Measurements from ENCODE around the gene RTN3. TPM values are rescaled to one million over a fixed set of nuclear protein-coding genes. Genes with fewer than 3 reads are reported as not detected.

Gene RTN3
- total RNA-seq, 2 donors from 2014 or later = 128 to 160 TPM

DNA sequence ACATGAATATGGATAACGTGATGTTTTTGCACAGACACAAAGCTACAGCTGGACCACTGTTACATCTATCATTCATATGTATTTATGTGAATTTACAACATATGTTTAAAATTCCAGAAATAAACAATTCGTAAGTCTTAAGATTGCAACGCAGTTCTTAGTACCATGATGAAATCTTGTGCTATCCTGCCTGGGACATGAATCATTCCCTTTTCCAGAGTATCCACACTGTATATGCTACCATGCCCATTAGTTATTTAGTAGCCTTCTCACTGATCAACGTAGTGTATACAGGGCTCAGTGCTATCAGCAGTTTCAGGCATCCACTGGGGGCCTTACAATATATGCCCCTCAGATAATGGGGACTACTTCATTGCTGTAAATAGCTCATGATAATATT is 14.4 kb upstream of the RTN3 start:
- no peaks in the 10 kb centered on the region for H3K9me3 ChIP-seq (ENCODE audit: control insufficient read depth, low read length)
- TF ChIP-seq, protein P1, sequence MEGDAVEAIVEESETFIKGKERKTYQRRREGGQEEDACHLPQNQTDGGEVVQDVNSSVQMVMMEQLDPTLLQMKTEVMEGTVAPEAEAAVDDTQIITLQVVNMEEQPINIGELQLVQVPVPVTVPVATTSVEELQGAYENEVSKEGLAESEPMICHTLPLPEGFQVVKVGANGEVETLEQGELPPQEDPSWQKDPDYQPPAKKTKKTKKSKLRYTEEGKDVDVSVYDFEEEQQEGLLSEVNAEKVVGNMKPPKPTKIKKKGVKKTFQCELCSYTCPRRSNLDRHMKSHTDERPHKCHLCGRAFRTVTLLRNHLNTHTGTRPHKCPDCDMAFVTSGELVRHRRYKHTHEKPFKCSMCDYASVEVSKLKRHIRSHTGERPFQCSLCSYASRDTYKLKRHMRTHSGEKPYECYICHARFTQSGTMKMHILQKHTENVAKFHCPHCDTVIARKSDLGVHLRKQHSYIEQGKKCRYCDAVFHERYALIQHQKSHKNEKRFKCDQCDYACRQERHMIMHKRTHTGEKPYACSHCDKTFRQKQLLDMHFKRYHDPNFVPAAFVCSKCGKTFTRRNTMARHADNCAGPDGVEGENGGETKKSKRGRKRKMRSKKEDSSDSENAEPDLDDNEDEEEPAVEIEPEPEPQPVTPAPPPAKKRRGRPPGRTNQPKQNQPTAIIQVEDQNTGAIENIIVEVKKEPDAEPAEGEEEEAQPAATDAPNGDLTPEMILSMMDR (conservative IDR thresholded peaks at IDR 0.05) = no peak
- WGBS, 2 experiments (ENCODE audit: insufficient coverage in 1 of 2, insufficient read length in 1 of 2) = 90 to 91% methylated on average over 2 to 4 of the region's 4 CpGs
- Mint-ChIP-seq H3K4me3 (no peak overlapping the region), H3K36me3 (ENCODE audit: low read depth) (peaks cover 6% of the 10 kb centered on the region), H3K27ac (no peak overlapping the region), H3K27me3 (ENCODE audit: insufficient read depth) (no peaks in the 10 kb centered on the region), H3K9me3 (no peaks in the 10 kb centered on the region), H3K4me1 (peaks cover 7% of the 10 kb centered on the region)
- peak; percentile 5 for DNase-seq
- H3K27me3 ChIP-seq (ENCODE audit: control insufficient read depth, insufficient read depth, low read length, poor library complexity, severe bottlenecking) = no peaks in the 10 kb centered on the region
- H3K4me3 ChIP-seq (ENCODE audit: low read length) = no peak overlapping the region
- no peak overlapping the region for H3K27ac ChIP-seq (ENCODE audit: low read depth, low read length)
- no peaks in the 10 kb centered on the region for H3K4me1 ChIP-seq (ENCODE audit: control insufficient read depth, insufficient read depth, low read length)
- H3K9ac ChIP-seq (ENCODE audit: extremely low read depth, low read length, poor library complexity, severe bottlenecking) = no peak overlapping the region
- peaks cover 11% of the 10 kb centered on the region for H3K36me3 ChIP-seq (ENCODE audit: control insufficient read depth, insufficient read depth, low read length)

DNA sequence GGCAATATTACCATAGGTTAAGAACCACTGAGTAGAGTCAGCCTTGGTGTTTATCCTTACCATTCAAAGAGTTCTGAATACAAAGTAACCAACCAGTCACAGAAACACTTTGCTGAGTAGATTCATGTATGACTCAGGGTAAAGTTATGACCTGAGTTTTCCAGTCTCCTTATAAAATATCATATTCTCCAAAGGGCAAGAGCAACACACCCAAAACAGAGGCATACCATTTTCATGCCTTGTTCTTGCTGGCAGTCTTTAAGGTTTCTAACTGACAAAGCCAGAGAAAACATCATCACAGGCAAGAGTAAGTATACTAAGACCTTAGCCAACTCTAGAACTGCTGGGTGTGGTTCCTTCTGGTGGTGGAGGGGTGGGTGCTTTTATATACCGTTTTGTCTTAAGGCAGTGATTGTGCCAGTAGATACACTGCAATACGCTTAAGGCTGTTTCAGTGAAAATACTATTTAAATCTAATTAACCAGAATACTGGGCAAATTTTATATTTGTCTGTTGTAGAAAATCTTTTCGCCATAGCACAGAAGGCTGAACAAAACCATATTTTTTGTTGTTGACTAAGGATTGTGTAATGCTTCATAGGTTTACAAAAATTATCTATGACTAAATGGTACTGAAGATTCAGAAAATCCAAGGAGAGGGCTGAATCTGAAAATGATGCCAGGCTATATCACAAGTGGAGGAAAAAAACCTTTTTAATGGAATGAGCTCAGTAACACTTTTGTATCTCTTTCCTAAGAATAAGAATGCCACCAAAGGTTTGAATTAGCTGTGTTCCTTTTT is 13.1 kb upstream of the RTN3 start:
- no peaks in the 10 kb centered on the region for H3K9me3 Mint-ChIP-seq
- DNase-seq = peak; percentile 13
- peaks cover 11% of the 10 kb centered on the region for H3K36me3 ChIP-seq (ENCODE audit: control insufficient read depth, insufficient read depth, low read length)
- no peaks in the 10 kb centered on the region for H3K9me3 ChIP-seq (ENCODE audit: control insufficient read depth, low read length)
- peaks cover 7% of the 10 kb centered on the region for H3K4me1 Mint-ChIP-seq
- no peaks in the 10 kb centered on the region for H3K4me1 ChIP-seq (ENCODE audit: control insufficient read depth, insufficient read depth, low read length)
- H3K27me3 ChIP-seq (ENCODE audit: control insufficient read depth, insufficient read depth, low read length, poor library complexity, severe bottlenecking) = no peaks in the 10 kb centered on the region
- no peak overlapping the region for H3K9ac ChIP-seq (ENCODE audit: extremely low read depth, low read length, poor library complexity, severe bottlenecking)
- no peak overlapping the region for H3K4me3 Mint-ChIP-seq
- TF ChIP-seq, protein P1 (conservative IDR thresholded peaks at IDR 0.05) = no peak
- peaks cover 6% of the 10 kb centered on the region for H3K36me3 Mint-ChIP-seq (ENCODE audit: low read depth)
- H3K27ac ChIP-seq (ENCODE audit: low read depth, low read length) = no peak overlapping the region
- H3K4me3 ChIP-seq (ENCODE audit: low read length) = no peak overlapping the region
- H3K27ac Mint-ChIP-seq = no peak overlapping the region
- no peaks in the 10 kb centered on the region for H3K27me3 Mint-ChIP-seq (ENCODE audit: insufficient read depth)
- WGBS, 2 experiments (ENCODE audit: insufficient coverage in 1 of 2, insufficient read length in 1 of 2) = 97 to 100% methylated on average over 1 to 2 of the region's 3 CpGs

DNA sequence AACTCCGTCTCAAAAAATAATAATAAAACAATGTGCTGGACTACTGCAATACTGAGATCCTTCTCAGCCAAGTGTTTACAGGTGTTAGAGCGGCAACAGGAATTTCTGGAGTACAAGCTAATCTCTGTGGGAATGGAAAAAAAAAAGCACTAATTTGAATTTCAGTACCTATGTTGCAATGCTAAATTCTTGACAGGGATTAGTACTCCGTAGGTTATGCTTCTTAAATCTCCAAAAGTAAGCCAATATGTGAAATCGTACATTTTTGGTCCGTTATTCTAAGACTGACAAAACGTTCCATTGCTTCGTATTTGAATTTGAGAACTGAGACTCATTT is 11.2 kb upstream of the RTN3 start:
- TF ChIP-seq, protein P1 (conservative IDR thresholded peaks at IDR 0.05) = no peak
- H3K9ac ChIP-seq (ENCODE audit: extremely low read depth, low read length, poor library complexity, severe bottlenecking) = no peak overlapping the region
- 81% methylated on average over 7 of the region's 7 CpGs for WGBS, 2 experiments (ENCODE audit: insufficient coverage in 1 of 2, insufficient read length in 1 of 2)
- H3K36me3 ChIP-seq (ENCODE audit: control insufficient read depth, insufficient read depth, low read length) = peaks cover 11% of the 10 kb centered on the region
- H3K27me3 Mint-ChIP-seq (ENCODE audit: insufficient read depth) = no peaks in the 10 kb centered on the region
- H3K4me1 ChIP-seq (ENCODE audit: control insufficient read depth, insufficient read depth, low read length) = no peaks in the 10 kb centered on the region
- H3K27ac Mint-ChIP-seq = no peak overlapping the region
- no peak for DNase-seq
- no peak overlapping the region for H3K27ac ChIP-seq (ENCODE audit: low read depth, low read length)
- no peaks in the 10 kb centered on the region for H3K27me3 ChIP-seq (ENCODE audit: control insufficient read depth, insufficient read depth, low read length, poor library complexity, severe bottlenecking)
- no peaks in the 10 kb centered on the region for H3K9me3 ChIP-seq (ENCODE audit: control insufficient read depth, low read length)
- H3K4me3 ChIP-seq (ENCODE audit: low read length) = peak overlapping the region; percentile 88
- peak overlapping the region; percentile 54 for H3K4me3 Mint-ChIP-seq
- H3K4me1 Mint-ChIP-seq = peaks cover 7% of the 10 kb centered on the region
- H3K9me3 Mint-ChIP-seq = no peaks in the 10 kb centered on the region
- peaks cover 4% of the 10 kb centered on the region for H3K36me3 Mint-ChIP-seq (ENCODE audit: low read depth)
